Gastroesophageal sphincter (tissue), 3 donors: Measurements from ENCODE around the gene RBM48.

Experiments used
- CTCF ChIP-seq, 4 experiments: fragments of 200-600 bp in 2 of 4; fragments of 450-650 bp in 2 of 4; sonication (generic) in 1 of 4; IDR thresholded peaks; one replicate each; pipeline ENCODE4 v1.5.1; 2017 to 2019; ENCODE audit warnings: antibody characterized with exemption in 4 of 4, mild to moderate bottlenecking in 2 of 4, moderate library complexity in 2 of 4
- EP300 ChIP-seq: sonication (generic); formaldehyde crosslinking; IDR thresholded peaks from one replicate; pipeline ENCODE4 v1.6.1; 2017; ENCODE audit warnings: antibody characterized with exemption, mild to moderate bottlenecking
- POLR2A ChIP-seq, 2 donors: fragments of 450-650 bp; IDR thresholded peaks; one replicate each; pipeline ENCODE4 v1.6.1; 2017; ENCODE audit warnings: antibody characterized with exemption in 2 of 2, mild to moderate bottlenecking in 2 of 2, moderate library complexity in 1 of 2
- POLR2AphosphoS5 ChIP-seq: sonication (generic); formaldehyde crosslinking; IDR thresholded peaks from one replicate; pipeline ENCODE4 v1.6.1; 2017; ENCODE audit warnings: antibody characterized with exemption

DNA sequence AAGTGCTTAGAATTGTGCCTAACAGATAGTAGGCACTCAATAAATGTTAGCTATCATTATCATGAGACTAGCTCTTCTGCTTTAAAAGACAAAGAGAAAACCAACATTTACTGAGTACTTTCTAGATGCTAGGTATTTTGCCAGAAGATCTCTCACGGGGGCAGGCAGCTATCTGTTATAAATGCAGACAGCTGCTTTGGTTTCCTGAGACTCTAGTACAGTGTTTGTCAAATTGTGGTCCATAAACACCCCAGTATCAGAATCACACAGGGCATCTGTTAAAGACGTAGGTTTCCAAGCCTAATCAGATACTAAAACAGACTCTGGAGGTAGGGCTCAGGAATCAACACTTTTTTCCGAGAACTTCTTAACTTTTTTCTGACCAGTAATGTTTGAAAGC is 47.7 kb downstream of the RBM48 start:
- TF ChIP-seq POLR2A (IDR thresholded peaks at IDR 0.05), result no peak
- no peak for TF ChIP-seq CTCF (IDR thresholded peaks at IDR 0.05)
- TF ChIP-seq EP300, result no peak
- TF ChIP-seq POLR2AphosphoS5, result no peak
